Measurements from ENCODE around the gene TRAPPC6A.

The TRAPPC6A gene

GRCh38 chr19:45187421-45188100 lies 9.5 kb upstream of the TRAPPC6A start:
- TF ChIP-seq TEAD4 (IDR thresholded peaks at IDR 0.05): peak; percentile 43; the same call in 1 of the 2 replicates
- peak; percentile 76 for TF ChIP-seq ZBTB7A (IDR thresholded peaks at IDR 0.05; ENCODE audit: low read depth)
- peak; percentile 68 for TF ChIP-seq RAD21 (IDR thresholded peaks at IDR 0.05; ENCODE audit: low read depth)
- no peak for TF ChIP-seq EGR1 (IDR thresholded peaks at IDR 0.05)
- TF ChIP-seq NFIC (IDR thresholded peaks at IDR 0.05): no peak
- no peak for TF ChIP-seq CEBPB (IDR thresholded peaks at IDR 0.05)

GRCh38 chr19:45186509-45187334 lies 8.7 kb upstream of the TRAPPC6A start:
- TF ChIP-seq USF1 (IDR thresholded peaks at IDR 0.05) (no peak), TCF12 (IDR thresholded peaks at IDR 0.05; ENCODE audit: low read depth) (no peak), RAD21 (IDR thresholded peaks at IDR 0.05; ENCODE audit: low read depth) (no peak), NFIC (IDR thresholded peaks at IDR 0.05) (no peak), CEBPB (IDR thresholded peaks at IDR 0.05) (no peak)

- no peak for TF ChIP-seq EGR1 (IDR thresholded peaks at IDR 0.05)
- TF ChIP-seq TCF12 (IDR thresholded peaks at IDR 0.05; ENCODE audit: low read depth): no peak
- TF ChIP-seq USF1 (IDR thresholded peaks at IDR 0.05): no peak
- TF ChIP-seq ZBTB7A (IDR thresholded peaks at IDR 0.05; ENCODE audit: low read depth): no peak
- no peak for TF ChIP-seq CEBPB (IDR thresholded peaks at IDR 0.05)
- TF ChIP-seq TAF1 (IDR thresholded peaks at IDR 0.05; ENCODE audit: low read depth): no peak
Observed at GRCh38 chr19:45184115-45184514, 6.1 kb upstream of the TRAPPC6A start.

GRCh38 chr19:45182758-45183157 lies 4.7 kb upstream of the TRAPPC6A start:
- TF ChIP-seq YY1 (IDR thresholded peaks at IDR 0.05; ENCODE audit: low read depth) (no peak), CREB1 (IDR thresholded peaks at IDR 0.05; ENCODE audit: low read depth) (no peak), NFIC (IDR thresholded peaks at IDR 0.05) (no peak), REST (IDR thresholded peaks at IDR 0.05; ENCODE audit: low read depth) (no peak)

GRCh38 chr19:45180936-45181335 lies 2.9 kb upstream of the TRAPPC6A start:
- TF ChIP-seq NFIC (IDR thresholded peaks at IDR 0.05): no peak
- no peak for TF ChIP-seq CEBPB (IDR thresholded peaks at IDR 0.05)
- TF ChIP-seq TEAD4 (IDR thresholded peaks at IDR 0.05): no peak
- TF ChIP-seq RAD21 (IDR thresholded peaks at IDR 0.05; ENCODE audit: low read depth): no peak
- no peak for TF ChIP-seq ZBTB7A (IDR thresholded peaks at IDR 0.05; ENCODE audit: low read depth)
- TF ChIP-seq USF1 (IDR thresholded peaks at IDR 0.05): no peak
- TF ChIP-seq FOXM1 (IDR thresholded peaks at IDR 0.05; ENCODE audit: borderline replicate concordance, low read depth): no peak
- no peak for TF ChIP-seq CREB1 (IDR thresholded peaks at IDR 0.05; ENCODE audit: low read depth)
- no peak for TF ChIP-seq YY1 (IDR thresholded peaks at IDR 0.05; ENCODE audit: low read depth)
- no peak for TF ChIP-seq TCF12 (IDR thresholded peaks at IDR 0.05; ENCODE audit: low read depth)
- TF ChIP-seq TAF1 (IDR thresholded peaks at IDR 0.05; ENCODE audit: low read depth): no peak
- TF ChIP-seq EGR1 (IDR thresholded peaks at IDR 0.05): no peak
- TF ChIP-seq REST (IDR thresholded peaks at IDR 0.05; ENCODE audit: low read depth): no peak
- no peak for TF ChIP-seq EP300 (IDR thresholded peaks at IDR 0.05; ENCODE audit: borderline replicate concordance)
- no peak for TF ChIP-seq MAX (IDR thresholded peaks at IDR 0.05)

- TF ChIP-seq ZBTB7A (IDR thresholded peaks at IDR 0.05; ENCODE audit: low read depth) (no peak), YY1 (IDR thresholded peaks at IDR 0.05; ENCODE audit: low read depth) (no peak), TAF1 (IDR thresholded peaks at IDR 0.05; ENCODE audit: low read depth) (no peak), REST (IDR thresholded peaks at IDR 0.05; ENCODE audit: low read depth) (no peak), TCF12 (IDR thresholded peaks at IDR 0.05; ENCODE audit: low read depth) (no peak), CEBPB (IDR thresholded peaks at IDR 0.05) (no peak), TEAD4 (IDR thresholded peaks at IDR 0.05) (no peak), EGR1 (IDR thresholded peaks at IDR 0.05) (no peak)
Observed at GRCh38 chr19:45179892-45180370, 1.9 kb upstream of the TRAPPC6A start.
